GM12864 (cell line): Measurements from ENCODE around the gene TSPAN5.

Experiments used
- DNase-seq: peaks from one replicate; pipeline ENCODE4 v3.0.0-alpha.2; 2011; ENCODE audit warnings: low read depth
- H3K4me3 ChIP-seq: 2 replicates; pipeline ENCODE4 v1.5.1; 2011; ENCODE audit warnings: mild to moderate bottlenecking, low read depth, low read length, control low read depth
- CTCF ChIP-seq: IDR thresholded peaks from 2 replicates; pipeline ENCODE4 v1.5.1; 2011; ENCODE audit warnings: low read depth, mild to moderate bottlenecking, moderate library complexity, low read length, control low read depth, inconsistent platforms; ENCODE audit errors: missing control alignments

TSPAN5 gene

GRCh38 chr4:98530572-98530971, 127.8 kb downstream of the TSPAN5 start:
- DNase-seq, result no peak
- no peak for TF ChIP-seq CTCF
- no peak overlapping the region for H3K4me3 ChIP-seq

- no peak overlapping the region for H3K4me3 ChIP-seq
- DNase-seq, result no peak
- no peak for TF ChIP-seq CTCF
Observed at GRCh38 chr4:98529970-98530569, 128.3 kb downstream of the TSPAN5 start.

- no peak for TF ChIP-seq CTCF
- no peak for DNase-seq
- no peak overlapping the region for H3K4me3 ChIP-seq
Observed at GRCh38 chr4:98528882-98529281, 129.5 kb downstream of the TSPAN5 start.

- H3K4me3 ChIP-seq, result no peak overlapping the region
- no peak for TF ChIP-seq CTCF
- DNase-seq, result no peak
Observed at GRCh38 chr4:98527534-98528269, 130.7 kb downstream of the TSPAN5 start.

GRCh38 chr4:98524230-98524629, 134.2 kb downstream of the TSPAN5 start:
- no peak for TF ChIP-seq CTCF

GRCh38 chr4:98522636-98523395, 135.6 kb downstream of the TSPAN5 start:
- no peak for TF ChIP-seq CTCF
- no peak for DNase-seq

More at GRCh38 chr4:98524230-98524629, 134.2 kb downstream of the TSPAN5 start:
- DNase-seq, result no peak
- H3K4me3 ChIP-seq, result no peak overlapping the region

More at GRCh38 chr4:98522636-98523395, 135.6 kb downstream of the TSPAN5 start:
- no peak overlapping the region for H3K4me3 ChIP-seq
